Measurements from ENCODE around the gene R3HDM2. TPM values are rescaled to one million over a fixed set of nuclear protein-coding genes. Genes with fewer than 3 reads are reported as not detected.
A peak's percentile ranks its signal among the peaks of the same experiment; 100 is the strongest.

The R3HDM2 gene
- total and polyA plus RNA-seq, 2 donors (not counting 1 experiment from before 2014, with no cell fraction given): 104 to 129 TPM

- Mint-ChIP-seq H3K27ac (peak overlapping the region; percentile 93), H3K4me3 (peak overlapping the region; percentile 92), H3K4me1 (peaks cover 40% of the 10 kb centered on the region), H3K9me3 (ENCODE audit: insufficient read depth) (no peaks in the 10 kb centered on the region), H3K27me3 (no peaks in the 10 kb centered on the region)
- H4K20me1 ChIP-seq (ENCODE audit: control insufficient read depth, insufficient read depth, low read length, poor library complexity, severe bottlenecking): no peaks in the 10 kb centered on the region
- H2AFZ ChIP-seq (ENCODE audit: insufficient read depth, low read depth, low read length, poor library complexity, severe bottlenecking): peak overlapping the region; percentile 67
- POLR2A ChIA-PET: interaction anchor here (0.6 to 3.9 kb wide), 2 partner anchors 17 to 34 kb away, joined by 3 to 39 read pairs; partner anchors contain the start of gene ARHGAP9
- no peak for TF ChIP-seq CTCF (IDR thresholded peaks at IDR 0.05)
- H3K4me3 ChIP-seq (ENCODE audit: control extremely low read depth in 1 of 5, extremely low read depth in 1 of 5, insufficient read depth in 1 of 5, low read depth in 2 of 5, low read length in 4 of 5): peak overlapping the region; percentile 58 to 93 (median 81)
- WGBS (ENCODE audit: insufficient coverage): 0% methylated on average over 4 of the region's 9 CpGs
- peak overlapping the region; percentile 12 to 58 for H3K27ac ChIP-seq (ENCODE audit: low read length in 2 of 2)
- intact Hi-C loops (cut with micrococcal nuclease): loop anchor here (1.0 kb wide), 5 partner anchors 14 to 232 kb away; partner anchors contain the start of genes DCTN2, MBD6 and OS9
- no peaks in the 10 kb centered on the region for H3K27me3 ChIP-seq (replicated peaks in 1 of 4; ENCODE audit: control extremely low read depth in 1 of 4, control insufficient read depth in 3 of 4, insufficient read depth in 4 of 4, low read length in 3 of 4)
- ATAC-seq (ENCODE audit: low read depth): no peak
- no peaks in the 10 kb centered on the region for H3K36me3 ChIP-seq (replicated peaks in 1 of 2; ENCODE audit: control extremely low read depth in 1 of 2, control insufficient read depth in 1 of 2, extremely low read depth in 1 of 2, insufficient read depth in 2 of 2, low read length in 1 of 2)
- CTCF ChIA-PET: interaction anchor here (0.6 to 7.6 kb wide), 10 partner anchors 10 to 154 kb away, joined by 3 to 166 read pairs (median 3); partner anchors contain the start of gene ARHGAP9
- peak overlapping the region; percentile 94 for H3K4me2 ChIP-seq (replicated peaks; ENCODE audit: low read depth, low read length, poor library complexity, severe bottlenecking)
- H3K4me1 ChIP-seq (ENCODE audit: control insufficient read depth in 2 of 2, insufficient read depth in 2 of 2, low read length in 2 of 2): peaks cover 23 to 48% of the 10 kb centered on the region in 2 donors
- peak overlapping the region; percentile 81 for H3K9ac ChIP-seq (ENCODE audit: low read length)
- H3K9me3 ChIP-seq (ENCODE audit: control extremely low read depth in 1 of 3, control insufficient read depth in 2 of 3, insufficient read depth in 1 of 3, low read length in 2 of 3): no peaks in the 10 kb centered on the region
- H3K79me2 ChIP-seq (ENCODE audit: control insufficient read depth, insufficient read depth, low read length): peaks cover 6% of the 10 kb centered on the region
- peak; percentile 57 for DNase-seq
Measured at GRCh38 chr12:57461917-57462250, 31.0 kb upstream of the R3HDM2 start.

DNA sequence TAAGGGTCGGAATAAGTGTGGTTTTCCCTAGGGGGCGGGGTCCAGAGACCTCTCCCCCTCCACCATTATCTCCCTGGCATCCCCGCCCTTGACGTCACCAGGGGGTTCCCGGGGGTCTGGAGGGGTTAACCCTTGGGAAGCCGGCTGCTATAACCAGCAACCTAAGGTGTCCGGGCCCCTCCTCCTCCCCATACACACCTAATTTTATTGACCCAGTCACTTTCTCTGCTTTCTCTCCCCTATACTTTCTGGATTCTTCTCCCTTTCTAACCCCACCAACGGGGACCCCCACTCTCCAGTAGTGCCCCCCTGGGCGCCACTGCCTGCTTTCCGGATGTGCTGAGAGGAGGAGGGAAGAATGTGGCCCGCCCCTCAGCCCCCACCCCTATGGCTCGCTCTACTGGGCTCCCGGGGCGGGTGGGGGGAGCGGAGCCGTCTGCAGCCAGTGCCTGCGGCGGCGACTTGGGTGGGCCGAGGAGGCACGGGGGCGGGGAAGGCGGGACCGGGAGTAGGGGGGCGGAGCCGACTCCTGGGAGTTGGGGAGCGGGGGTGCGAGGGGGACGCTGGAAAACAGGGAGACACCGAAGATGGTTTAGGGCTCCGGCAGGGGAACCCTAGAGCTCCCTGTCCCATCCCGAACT lies 30.6 kb upstream of the R3HDM2 start:
- Histone ChIP-seq H3K4me3 (ENCODE audit: control extremely low read depth in 1 of 5, extremely low read depth in 1 of 5, insufficient read depth in 1 of 5, low read depth in 2 of 5, low read length in 4 of 5) (peak overlapping the region; percentile 58 to 93 (median 81)), H3K36me3 (replicated peaks in 1 of 2; ENCODE audit: control extremely low read depth in 1 of 2, control insufficient read depth in 1 of 2, extremely low read depth in 1 of 2, insufficient read depth in 2 of 2, low read length in 1 of 2) (no peaks in the 10 kb centered on the region), H2AFZ (ENCODE audit: insufficient read depth, low read depth, low read length, poor library complexity, severe bottlenecking) (peak overlapping the region; percentile 67), H3K9ac (ENCODE audit: low read length) (peak overlapping the region; percentile 81), H3K9me3 (ENCODE audit: control extremely low read depth in 1 of 3, control insufficient read depth in 2 of 3, insufficient read depth in 1 of 3, low read length in 2 of 3) (no peaks in the 10 kb centered on the region), H3K79me2 (ENCODE audit: control insufficient read depth, insufficient read depth, low read length) (peaks cover 6% of the 10 kb centered on the region), H3K27me3 (replicated peaks in 1 of 4; ENCODE audit: control extremely low read depth in 1 of 4, control insufficient read depth in 3 of 4, insufficient read depth in 4 of 4, low read length in 3 of 4) (no peaks in the 10 kb centered on the region), H3K4me2 (replicated peaks; ENCODE audit: low read depth, low read length, poor library complexity, severe bottlenecking) (peak overlapping the region; percentile 94), H3K4me1 (ENCODE audit: control insufficient read depth in 2 of 2, insufficient read depth in 2 of 2, low read length in 2 of 2) (peaks cover 23 to 48% of the 10 kb centered on the region in 2 donors), H4K20me1 (ENCODE audit: control insufficient read depth, insufficient read depth, low read length, poor library complexity, severe bottlenecking) (no peaks in the 10 kb centered on the region), H3K27ac (ENCODE audit: low read length in 2 of 2) (peak overlapping the region; percentile 12 to 58)
- DNase-seq (peak; percentile 54), ATAC-seq (ENCODE audit: low read depth) (no peak)
- TF ChIP-seq EZH2 (IDR thresholded peaks at IDR 0.05; ENCODE audit: borderline replicate concordance, insufficient read depth, low read depth, low read length, poor library complexity, severe bottlenecking) (no peak), CTCF (IDR thresholded peaks at IDR 0.05) (no peak)
- POLR2A ChIA-PET: interaction anchor here (1.2 to 3.9 kb wide), 2 partner anchors 17 to 59 kb away, joined by 4 to 39 read pairs; partner anchors contain the start of genes ARHGAP9 and DDIT3
- Mint-ChIP-seq H3K4me1 (peaks cover 43% of the 10 kb centered on the region), H3K27me3 (no peaks in the 10 kb centered on the region), H3K9me3 (ENCODE audit: insufficient read depth) (no peaks in the 10 kb centered on the region), H3K4me3 (peak overlapping the region; percentile 92), H3K27ac (peak overlapping the region; percentile 93)
- CTCF ChIA-PET: interaction anchor here (0.7 to 7.6 kb wide), 6 partner anchors 9 to 200 kb away, joined by 3 to 166 read pairs (median 4); partner anchors contain the start of gene ARHGAP9
- WGBS (ENCODE audit: insufficient coverage): 1% methylated on average over 12 of the region's 32 CpGs
- intact Hi-C loops (cut with micrococcal nuclease): no loop called here

Data from B cell (primary cell).